ENCODE measurements around the gene GIGYF2.

DNA sequence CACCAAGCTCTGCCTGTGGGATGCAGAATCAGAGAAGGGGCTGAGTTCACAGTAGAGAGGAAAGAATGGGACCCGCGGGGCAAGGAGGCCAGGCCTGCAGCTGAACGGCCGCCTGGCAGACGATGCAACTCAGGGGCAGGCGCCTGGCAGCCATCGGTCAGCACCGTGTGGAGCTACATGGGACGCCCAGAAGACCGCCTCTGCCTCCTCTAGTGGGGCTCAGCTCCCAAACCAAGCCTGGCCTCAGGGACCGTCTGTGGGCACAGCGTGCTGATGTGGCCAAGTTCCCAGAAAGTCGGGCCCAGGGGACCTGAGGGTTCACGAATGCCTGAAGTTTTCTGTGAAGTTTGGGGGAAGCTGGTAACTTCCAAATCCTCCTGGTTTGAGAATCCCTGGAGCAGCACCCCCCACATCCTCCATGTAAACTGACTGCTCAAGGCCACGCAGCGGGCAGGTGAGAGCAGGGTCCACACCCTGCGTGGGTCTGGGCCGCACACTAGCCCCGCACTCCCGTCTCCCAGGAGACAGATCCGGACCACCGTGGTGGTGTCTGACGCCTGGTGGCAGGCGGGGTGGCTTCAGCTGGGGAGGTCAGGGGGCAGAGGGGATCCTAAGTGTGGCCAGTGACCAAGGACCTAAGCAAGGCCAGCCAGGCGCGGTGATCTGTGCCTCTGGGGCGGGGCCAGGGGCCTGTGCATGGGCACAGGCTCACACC lies 187.6 kb downstream of the GIGYF2 start:
- TF ChIP-seq, protein P1, sequence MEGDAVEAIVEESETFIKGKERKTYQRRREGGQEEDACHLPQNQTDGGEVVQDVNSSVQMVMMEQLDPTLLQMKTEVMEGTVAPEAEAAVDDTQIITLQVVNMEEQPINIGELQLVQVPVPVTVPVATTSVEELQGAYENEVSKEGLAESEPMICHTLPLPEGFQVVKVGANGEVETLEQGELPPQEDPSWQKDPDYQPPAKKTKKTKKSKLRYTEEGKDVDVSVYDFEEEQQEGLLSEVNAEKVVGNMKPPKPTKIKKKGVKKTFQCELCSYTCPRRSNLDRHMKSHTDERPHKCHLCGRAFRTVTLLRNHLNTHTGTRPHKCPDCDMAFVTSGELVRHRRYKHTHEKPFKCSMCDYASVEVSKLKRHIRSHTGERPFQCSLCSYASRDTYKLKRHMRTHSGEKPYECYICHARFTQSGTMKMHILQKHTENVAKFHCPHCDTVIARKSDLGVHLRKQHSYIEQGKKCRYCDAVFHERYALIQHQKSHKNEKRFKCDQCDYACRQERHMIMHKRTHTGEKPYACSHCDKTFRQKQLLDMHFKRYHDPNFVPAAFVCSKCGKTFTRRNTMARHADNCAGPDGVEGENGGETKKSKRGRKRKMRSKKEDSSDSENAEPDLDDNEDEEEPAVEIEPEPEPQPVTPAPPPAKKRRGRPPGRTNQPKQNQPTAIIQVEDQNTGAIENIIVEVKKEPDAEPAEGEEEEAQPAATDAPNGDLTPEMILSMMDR (IDR thresholded peaks at IDR 0.05), result no peak
- no peak for TF ChIP-seq POLR2AphosphoS5 (IDR thresholded peaks at IDR 0.05)
- TF ChIP-seq EP300 (IDR thresholded peaks at IDR 0.05), result no peak

Measured in esophagus muscularis mucosa (tissue), 4 donors.